SK-N-MC (cell line): Measurements from ENCODE around the gene SLC41A2.

Source experiments
- FOXP2 ChIP-seq: optimal IDR thresholded peaks from 2 replicates; pipeline ENCODE3; 2011; ENCODE audit warnings: mild to moderate bottlenecking, moderate library complexity; ENCODE audit not compliant: insufficient read depth; ENCODE audit errors: extremely low read length, control extremely low read depth
- POLR2AphosphoS5 ChIP-seq: IDR thresholded peaks from 2 replicates; pipeline ENCODE4 v1.6.1; 2012; ENCODE audit warnings: mild to moderate bottlenecking, low read depth, low read length, borderline replicate concordance

- TF ChIP-seq POLR2AphosphoS5: no peak
- TF ChIP-seq FOXP2: no peak
Measured at GRCh38 chr12:104999347-104999685, 41.2 kb upstream of the SLC41A2 start.
